GM12878 (cell line): Measurements from ENCODE around the gene ZNF407. TPM values are rescaled to one million over a fixed set of nuclear protein-coding genes. Genes with fewer than 3 reads are reported as not detected.

ENCODE experiments used
- ATAC-seq: fragments of 200-7000 bp; cut with Tn5 transposase; 3 replicates; pipeline ENCODE4 v1.9.1; 2020; ENCODE audit warnings: mild to moderate bottlenecking, moderate library complexity
- BruUV-seq: library from RNA; stranded (reverse); fragments of 400-500 nt; replicated peaks from 2 replicates; lab custom pipeline; 2021; lab: Mats Ljungman, UMichigan
- CTCF ChIA-PET: fragments of 300-600 bp; sonication (Branson Sonifier 250); formaldehyde crosslinking; extraction: SDS; loops from one replicate; lab custom pipeline; 2021; ENCODE audit warnings: inconsistent platforms; lab: Yijun Ruan, JAX
- POLR2A ChIA-PET: fragments of 350-600 bp; formaldehyde crosslinking; extraction: SDS; loops from one replicate; lab custom pipeline; 2021; ENCODE audit warnings: inconsistent platforms; lab: Charles Lee
- RAD21 ChIA-PET: fragments of 300-600 bp; sonication (Branson Sonifier 250); formaldehyde crosslinking; loops from one replicate; lab custom pipeline; 2023; ENCODE audit warnings: antibody characterized with exemption; ENCODE audit not compliant: unreplicated experiment; lab: Charles Lee
- SMC1A ChIA-PET: fragments of 300-600 bp; sonication (Branson Sonifier 250); formaldehyde crosslinking; loops from one replicate; lab custom pipeline; 2023; ENCODE audit not compliant: unreplicated experiment, uncharacterized antibody; lab: Charles Lee
- DNase-seq: peaks from one replicate; pipeline ENCODE4 v3.0.0-alpha.2; 2011; ENCODE audit warnings: low read depth, low spot score
- FAIRE-seq: peaks from 3 replicates; lab custom pipeline; 2011; peaks lifted over from hg19 to GRCh38; lab: Jason Lieb, UNC
- H2AFZ ChIP-seq: 2 replicates; pipeline ENCODE4 v1.6.0; 2011; ENCODE audit warnings: low read depth, low read length, control low read depth; ENCODE audit not compliant: control insufficient read depth
- H3K27ac ChIP-seq: 2 replicates; pipeline ENCODE4 v1.5.1; 2011; ENCODE audit warnings: control low read depth; ENCODE audit not compliant: control insufficient read depth, insufficient read depth
- H3K27me3 ChIP-seq, 2 experiments: replicated peaks in 1 of 2; 2 replicates each; pipeline versions ENCODE4 v1.6.0 to v1.6.1; 2011; ENCODE audit warnings: low read length in 1 of 2; ENCODE audit not compliant: control insufficient read depth in 2 of 2, insufficient read depth in 2 of 2
- H3K36me3 ChIP-seq, 2 experiments: 2 replicates each; pipeline ENCODE4 v1.5.1; 2011; ENCODE audit warnings: low read length in 1 of 2; ENCODE audit not compliant: control insufficient read depth in 2 of 2, insufficient read depth in 2 of 2
- H3K4me1 ChIP-seq: 2 replicates; pipeline ENCODE4 v1.6.1; 2011; ENCODE audit warnings: mild to moderate bottlenecking, low read length, moderate library complexity, mixed read lengths; ENCODE audit not compliant: control insufficient read depth, insufficient read depth
- H3K4me2 ChIP-seq: 2 replicates; pipeline ENCODE4 v1.6.0; 2011; ENCODE audit warnings: control low read depth; ENCODE audit not compliant: control insufficient read depth, insufficient read depth
- H3K4me3 ChIP-seq: fragments of 200-600 bp; sonication (generic); 2 replicates; pipeline ENCODE4 v1.5.1; 2016
- H3K79me2 ChIP-seq: 2 replicates; pipeline ENCODE4 v1.6.0; 2011; ENCODE audit warnings: low read length; ENCODE audit not compliant: control insufficient read depth, insufficient read depth
- H3K9ac ChIP-seq: 2 replicates; pipeline ENCODE4 v1.8.0; 2011; ENCODE audit warnings: low read length, control low read depth, mixed read lengths; ENCODE audit not compliant: control insufficient read depth, insufficient read depth
- H3K9me3 ChIP-seq: replicated peaks from 3 replicates; pipeline ENCODE4 v1.5.1; 2011; ENCODE audit warnings: mild to moderate bottlenecking, low read length; ENCODE audit not compliant: control insufficient read depth, insufficient read depth
- H4K20me1 ChIP-seq: 2 replicates; pipeline ENCODE4 v1.6.0; 2011; ENCODE audit not compliant: control insufficient read depth, insufficient read depth
- BRCA1 ChIP-seq: IDR thresholded peaks from 2 replicates; pipeline ENCODE4 v1.6.1; 2011; ENCODE audit warnings: low read depth, low read length, improper control_type of control experiment
- CUX1 ChIP-seq: IDR thresholded peaks from 2 replicates; pipeline ENCODE4 v1.6.1; 2012; ENCODE audit warnings: improper control_type of control experiment, low read depth, low read length; ENCODE audit not compliant: insufficient replicate concordance
- EGR1 ChIP-seq, 2 experiments: IDR thresholded peaks; 1 replicate in 1 of 2; 2 replicates in 1 of 2; pipeline ENCODE4 v1.6.1; 2011 to 2012; ENCODE audit warnings: low read depth in 2 of 2, low read length in 2 of 2, borderline replicate concordance in 1 of 2, mild to moderate bottlenecking in 1 of 2, moderate library complexity in 1 of 2
- NFXL1 ChIP-seq: fragments of 450-650 bp; IDR thresholded peaks from 2 replicates; pipeline ENCODE4 v1.6.1; 2017; ENCODE audit warnings: antibody characterized with exemption, mild to moderate bottlenecking, borderline replicate concordance
- PKNOX1 ChIP-seq: fragments of 450-650 bp; IDR thresholded peaks from 2 replicates; pipeline ENCODE4 v1.6.1; 2016; ENCODE audit warnings: mild to moderate bottlenecking
- PML ChIP-seq: IDR thresholded peaks from 2 replicates; pipeline ENCODE4 v1.6.1; 2012; ENCODE audit warnings: low read length, inconsistent platforms
- RBBP5 ChIP-seq: fragments of 200-600 bp; sonication (generic); conservative IDR thresholded peaks from 2 replicates; pipeline ENCODE4 v1.6.1; 2016
- SPI1 ChIP-seq: IDR thresholded peaks from 2 replicates; pipeline ENCODE4 v1.6.1; 2011; ENCODE audit warnings: low read depth, mild to moderate bottlenecking, low read length, moderate library complexity, borderline replicate concordance; ENCODE audit not compliant: insufficient read depth
- STAT3 ChIP-seq: IDR thresholded peaks from 2 replicates; pipeline ENCODE4 v1.6.1; 2011; ENCODE audit warnings: low read depth, low read length, improper control_type of control experiment
- TAF1 ChIP-seq: IDR thresholded peaks from 2 replicates; pipeline ENCODE4 v1.6.1; 2011; ENCODE audit warnings: mild to moderate bottlenecking, low read depth, low read length, borderline replicate concordance
- TCF7 ChIP-seq: IDR thresholded peaks from 2 replicates; pipeline ENCODE4 v1.6.1; 2014; ENCODE audit warnings: antibody characterized with exemption, borderline replicate concordance
- WGBS: methylation state at CpG from one replicate; pipeline ENCODE4 v1.1.6; 2016; ENCODE audit warnings: low lambda C conversion rate; ENCODE audit not compliant: insufficient replicate concordance, insufficient coverage; ENCODE audit errors: missing lambda C conversion rate; 5-methylcytosine and 5-hydroxymethylcytosine counted together
- in situ Hi-C: fragments of 300-500 bp; cut with MboI; formaldehyde crosslinking; loops from 9 replicates; pipeline ENCODE4 v1.14.3; 2018; ENCODE audit warnings: mixed read lengths
- intact Hi-C: fragments of 100-400 bp; cut with micrococcal nuclease; formaldehyde crosslinking; loops from one replicate; pipeline ENCODE4 v1.14.2; 2022; ENCODE audit not compliant: unreplicated experiment
- polyA plus RNA-seq, 11 experiments: library from polyadenylated mRNA; depleted of rRNA in 4 of 11; unstranded in 6 of 11; stranded (reverse) in 5 of 11; fragments of >200 nt; fragmentation: Nextera tagmentation in 4 of 11; fragmentation: Illumina TruSeq in 1 of 11; extraction: Ambion mirVana in 4 of 11; extraction: Trizol in 1 of 11; gene quantifications; 1 replicate in 1 of 11; 2 replicates in 10 of 11; pipeline versions ENCODE4 v1.2.1 to v1.2.3, GENCODE V29; 2011 to 2016; ENCODE audit warnings: inconsistent platforms in 2 of 11, missing spikeins in 2 of 11, low read depth in 1 of 11
- total RNA-seq, 4 experiments: library from RNA; depleted of rRNA in 3 of 4; stranded (reverse); fragments of >200 nt in 3 of 4; fragmentation: Illumina TruSeq in 1 of 4; extraction: Trizol in 1 of 4; gene quantifications; 2 replicates each; pipeline versions ENCODE4 v1.2.1 to v1.2.3, GENCODE V29; 2013 to 2021
- TF ChIP-seq, protein P1 (sequence below): fragments of 450-650 bp; IDR thresholded peaks from 2 replicates; pipeline ENCODE4 v1.6.1; 2018; ENCODE audit warnings: mild to moderate bottlenecking, low read depth, moderate library complexity; ENCODE audit not compliant: partially characterized antibody
- TF ChIP-seq, protein P2 (sequence below): fragments of 450-650 bp; IDR thresholded peaks from 2 replicates; pipeline ENCODE4 v1.6.1; 2017; ENCODE audit warnings: mild to moderate bottlenecking, low read depth, inconsistent platforms; ENCODE audit not compliant: poor library complexity, severe bottlenecking

ZNF407 gene
- total and polyA plus RNA-seq, 10 of the 15 experiments (the other 5 are each of a cell fraction or from before 2014, with no cell fraction given), result 0.69 to 11.6 (median 5.3) TPM

DNA sequence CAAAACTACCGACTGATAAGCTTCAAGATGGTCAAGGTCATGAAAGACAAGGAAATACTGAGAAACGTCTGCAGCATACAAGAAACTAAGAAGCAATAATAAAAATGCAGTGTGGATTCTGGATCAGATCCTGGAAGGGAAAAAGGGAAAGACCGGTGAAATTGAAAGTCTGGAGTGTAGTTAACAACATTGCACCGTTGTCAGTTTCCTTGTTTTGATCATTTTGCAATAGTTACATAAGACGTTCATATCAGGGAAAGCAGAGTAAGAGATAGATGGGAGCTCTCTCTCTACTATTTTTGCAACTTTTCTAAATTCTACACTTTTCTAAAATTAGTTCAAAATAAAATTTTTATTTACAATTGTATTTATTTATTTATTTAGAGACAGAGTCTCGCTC is 15.0 kb upstream of the ZNF407 start:
- no peaks in the 10 kb centered on the region for H3K4me1 ChIP-seq
- 9% methylated on average over 6 of the region's 6 CpGs for WGBS
- no peak for FAIRE-seq
- H2AFZ ChIP-seq, result no peak overlapping the region
- DNase-seq, result no peak
- no peaks in the 10 kb centered on the region for H3K36me3 ChIP-seq
- H3K9ac ChIP-seq, result no peak overlapping the region
- H4K20me1 ChIP-seq, result no peaks in the 10 kb centered on the region
- ChIA-PET SMC1A (no interaction called here), RAD21 (no interaction called here), POLR2A (no interaction called here), CTCF (interaction anchor here (1.0 kb wide), 1 partner anchor 31 kb away, joined by 5 read pairs; no protein-coding TSS in a partner anchor)
- H3K4me3 ChIP-seq, result no peak overlapping the region
- BruUV-seq, result no TSS peak
- ATAC-seq, result no peak
- no peak overlapping the region for H3K27ac ChIP-seq
- intact Hi-C loops (no loop called here), in situ Hi-C loops (no loop called here)
- H3K4me2 ChIP-seq, result no peak overlapping the region
- H3K27me3 ChIP-seq, result no peaks in the 10 kb centered on the region; a peak in 1 of 4 replicates
- H3K9me3 ChIP-seq, result no peaks in the 10 kb centered on the region
- H3K79me2 ChIP-seq, result no peaks in the 10 kb centered on the region
- TF ChIP-seq TAF1, result no peak
- TF ChIP-seq NFXL1, result no peak
- TF ChIP-seq STAT3, result no peak
- TF ChIP-seq RBBP5, result no peak
- TF ChIP-seq, protein P1, sequence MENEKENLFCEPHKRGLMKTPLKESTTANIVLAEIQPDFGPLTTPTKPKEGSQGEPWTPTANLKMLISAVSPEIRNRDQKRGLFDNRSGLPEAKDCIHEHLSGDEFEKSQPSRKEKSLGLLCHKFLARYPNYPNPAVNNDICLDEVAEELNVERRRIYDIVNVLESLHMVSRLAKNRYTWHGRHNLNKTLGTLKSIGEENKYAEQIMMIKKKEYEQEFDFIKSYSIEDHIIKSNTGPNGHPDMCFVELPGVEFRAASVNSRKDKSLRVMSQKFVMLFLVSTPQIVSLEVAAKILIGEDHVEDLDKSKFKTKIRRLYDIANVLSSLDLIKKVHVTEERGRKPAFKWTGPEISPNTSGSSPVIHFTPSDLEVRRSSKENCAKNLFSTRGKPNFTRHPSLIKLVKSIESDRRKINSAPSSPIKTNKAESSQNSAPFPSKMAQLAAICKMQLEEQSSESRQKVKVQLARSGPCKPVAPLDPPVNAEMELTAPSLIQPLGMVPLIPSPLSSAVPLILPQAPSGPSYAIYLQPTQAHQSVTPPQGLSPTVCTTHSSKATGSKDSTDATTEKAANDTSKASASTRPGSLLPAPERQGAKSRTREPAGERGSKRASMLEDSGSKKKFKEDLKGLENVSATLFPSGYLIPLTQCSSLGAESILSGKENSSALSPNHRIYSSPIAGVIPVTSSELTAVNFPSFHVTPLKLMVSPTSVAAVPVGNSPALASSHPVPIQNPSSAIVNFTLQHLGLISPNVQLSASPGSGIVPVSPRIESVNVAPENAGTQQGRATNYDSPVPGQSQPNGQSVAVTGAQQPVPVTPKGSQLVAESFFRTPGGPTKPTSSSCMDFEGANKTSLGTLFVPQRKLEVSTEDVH, result no peak
- TF ChIP-seq, protein P2, sequence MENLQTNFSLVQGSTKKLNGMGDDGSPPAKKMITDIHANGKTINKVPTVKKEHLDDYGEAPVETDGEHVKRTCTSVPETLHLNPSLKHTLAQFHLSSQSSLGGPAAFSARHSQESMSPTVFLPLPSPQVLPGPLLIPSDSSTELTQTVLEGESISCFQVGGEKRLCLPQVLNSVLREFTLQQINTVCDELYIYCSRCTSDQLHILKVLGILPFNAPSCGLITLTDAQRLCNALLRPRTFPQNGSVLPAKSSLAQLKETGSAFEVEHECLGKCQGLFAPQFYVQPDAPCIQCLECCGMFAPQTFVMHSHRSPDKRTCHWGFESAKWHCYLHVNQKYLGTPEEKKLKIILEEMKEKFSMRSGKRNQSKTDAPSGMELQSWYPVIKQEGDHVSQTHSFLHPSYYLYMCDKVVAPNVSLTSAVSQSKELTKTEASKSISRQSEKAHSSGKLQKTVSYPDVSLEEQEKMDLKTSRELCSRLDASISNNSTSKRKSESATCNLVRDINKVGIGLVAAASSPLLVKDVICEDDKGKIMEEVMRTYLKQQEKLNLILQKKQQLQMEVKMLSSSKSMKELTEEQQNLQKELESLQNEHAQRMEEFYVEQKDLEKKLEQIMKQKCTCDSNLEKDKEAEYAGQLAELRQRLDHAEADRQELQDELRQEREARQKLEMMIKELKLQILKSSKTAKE, result no peak
- no peak for TF ChIP-seq EGR1 (IDR thresholded peaks at IDR 0.05; ENCODE audit: borderline replicate concordance in 1 of 2, low read depth in 2 of 2, low read length in 2 of 2)
- no peak for TF ChIP-seq BRCA1
- no peak for TF ChIP-seq PKNOX1
- no peak for TF ChIP-seq PML
- no peak for TF ChIP-seq TCF7
- TF ChIP-seq SPI1, result no peak
- TF ChIP-seq CUX1, result no peak
